ENCODE measurements around the gene CCDC68.

CCDC68 gene

GRCh38 chr18:54960197-54960596 is 936 bp upstream of the CCDC68 start:
- DNase-seq = no peak

GRCh38 chr18:54957996-54958395 is 1.3 kb downstream of the CCDC68 start:
- DNase-seq = no peak

- DNase-seq = no peak
These were observed 1.9 kb downstream of the CCDC68 start for GRCh38 chr18:54957296-54957832.

- no peak for DNase-seq
These were observed 2.8 kb downstream of the CCDC68 start for GRCh38 chr18:54956506-54956905.

GRCh38 chr18:54952026-54952425 is 7.2 kb downstream of the CCDC68 start:
- DNase-seq = no peak

GRCh38 chr18:54950221-54950620 is 9.0 kb downstream of the CCDC68 start:
- no peak for DNase-seq

GRCh38 chr18:54949588-54949987 is 9.7 kb downstream of the CCDC68 start:
- no peak for DNase-seq

- DNase-seq = no peak
These were observed 10.9 kb downstream of the CCDC68 start for GRCh38 chr18:54948350-54948837.

GRCh38 chr18:54947091-54947490 is 12.2 kb downstream of the CCDC68 start:
- DNase-seq = no peak

GRCh38 chr18:54946149-54946581 is 13.1 kb downstream of the CCDC68 start:
- DNase-seq = peak; percentile 28

GRCh38 chr18:54945576-54946125 is 13.6 kb downstream of the CCDC68 start:
- DNase-seq = no peak

GRCh38 chr18:54942569-54942968 is 16.7 kb downstream of the CCDC68 start:
- no peak for DNase-seq

GRCh38 chr18:54942144-54942543 is 17.1 kb downstream of the CCDC68 start:
- no peak for DNase-seq

- no peak for DNase-seq
These were observed 19.8 kb downstream of the CCDC68 start for GRCh38 chr18:54939361-54939917.

- DNase-seq = no peak
These were observed 20.8 kb downstream of the CCDC68 start for GRCh38 chr18:54938506-54938905.

- DNase-seq = no peak
These were observed 26.8 kb downstream of the CCDC68 start for GRCh38 chr18:54932472-54932871.

GRCh38 chr18:54931152-54931551 is 28.1 kb downstream of the CCDC68 start:
- DNase-seq = no peak

GRCh38 chr18:54928236-54928635 is 31.0 kb downstream of the CCDC68 start:
- DNase-seq = no peak

GRCh38 chr18:54926593-54927325 is 32.5 kb downstream of the CCDC68 start:
- DNase-seq = no peak

- peak; percentile 1 for DNase-seq
These were observed 34.3 kb downstream of the CCDC68 start for GRCh38 chr18:54924948-54925347.

GRCh38 chr18:54923339-54923956 is 35.8 kb downstream of the CCDC68 start:
- DNase-seq = no peak

- DNase-seq = no peak
These were observed 39.8 kb downstream of the CCDC68 start for GRCh38 chr18:54919412-54919811.

GRCh38 chr18:54918060-54918459 is 41.2 kb downstream of the CCDC68 start:
- no peak for DNase-seq

- no peak for DNase-seq
These were observed 42.8 kb downstream of the CCDC68 start for GRCh38 chr18:54916507-54916906.
